ENCODE measurements around the gene CHEK1.
A peak's percentile ranks its signal among the peaks of the same experiment; 100 is the strongest.

CHEK1 gene

GRCh38 chr11:125585487-125585886 is 39.5 kb upstream of the CHEK1 start:
- TF ChIP-seq CTCF (IDR thresholded peaks at IDR 0.05; ENCODE audit: poor library complexity, severe bottlenecking), result no peak
- DNase-seq (ENCODE audit: low spot score), result no peak
- H3K36me3 ChIP-seq (ENCODE audit: low read depth), result peaks cover 42% of the 10 kb centered on the region
- no peak overlapping the region for H3K4me3 ChIP-seq (ENCODE audit: severe bottlenecking)
- H3K27ac ChIP-seq (ENCODE audit: poor library complexity, severe bottlenecking), result no peak overlapping the region
- peaks cover 5% of the 10 kb centered on the region for H3K4me1 ChIP-seq (ENCODE audit: insufficient read depth, poor library complexity, severe bottlenecking)
- no peak for ATAC-seq (ENCODE audit: low read depth)
- no peaks in the 10 kb centered on the region for H3K27me3 ChIP-seq (ENCODE audit: insufficient read depth, poor library complexity, severe bottlenecking)
- H3K9me3 ChIP-seq (ENCODE audit: severe bottlenecking), result no peaks in the 10 kb centered on the region

- Histone ChIP-seq H3K36me3 (ENCODE audit: low read depth) (peaks cover 31% of the 10 kb centered on the region), H3K27ac (ENCODE audit: poor library complexity, severe bottlenecking) (no peak overlapping the region), H3K9me3 (ENCODE audit: severe bottlenecking) (no peaks in the 10 kb centered on the region), H3K4me1 (ENCODE audit: insufficient read depth, poor library complexity, severe bottlenecking) (peaks cover 11% of the 10 kb centered on the region), H3K4me3 (ENCODE audit: severe bottlenecking) (no peak overlapping the region), H3K27me3 (ENCODE audit: insufficient read depth, poor library complexity, severe bottlenecking) (no peaks in the 10 kb centered on the region)
- no peak for DNase-seq (ENCODE audit: low spot score)
- TF ChIP-seq CTCF (IDR thresholded peaks at IDR 0.05; ENCODE audit: poor library complexity, severe bottlenecking), result no peak
- ATAC-seq (ENCODE audit: low read depth), result no peak
Observed at GRCh38 chr11:125586623-125587022, 38.3 kb upstream of the CHEK1 start.

GRCh38 chr11:125587480-125587879 is 37.5 kb upstream of the CHEK1 start:
- peaks cover 22% of the 10 kb centered on the region for H3K36me3 ChIP-seq (ENCODE audit: low read depth)
- no peak for ATAC-seq (ENCODE audit: low read depth)
- no peak for TF ChIP-seq CTCF (IDR thresholded peaks at IDR 0.05; ENCODE audit: poor library complexity, severe bottlenecking)
- H3K9me3 ChIP-seq (ENCODE audit: severe bottlenecking), result no peaks in the 10 kb centered on the region
- DNase-seq (ENCODE audit: low spot score), result no peak
- no peak overlapping the region for H3K27ac ChIP-seq (ENCODE audit: poor library complexity, severe bottlenecking)
- no peak overlapping the region for H3K4me3 ChIP-seq (ENCODE audit: severe bottlenecking)
- peaks cover 11% of the 10 kb centered on the region for H3K4me1 ChIP-seq (ENCODE audit: insufficient read depth, poor library complexity, severe bottlenecking)
- no peaks in the 10 kb centered on the region for H3K27me3 ChIP-seq (ENCODE audit: insufficient read depth, poor library complexity, severe bottlenecking)

- Histone ChIP-seq H3K4me1 (ENCODE audit: insufficient read depth, poor library complexity, severe bottlenecking) (peaks cover 11% of the 10 kb centered on the region), H3K27me3 (ENCODE audit: insufficient read depth, poor library complexity, severe bottlenecking) (no peaks in the 10 kb centered on the region), H3K27ac (ENCODE audit: poor library complexity, severe bottlenecking) (no peak overlapping the region), H3K4me3 (ENCODE audit: severe bottlenecking) (no peak overlapping the region), H3K9me3 (ENCODE audit: severe bottlenecking) (no peaks in the 10 kb centered on the region), H3K36me3 (ENCODE audit: low read depth) (peaks cover 12% of the 10 kb centered on the region)
- DNase-seq (ENCODE audit: low spot score) (no peak), ATAC-seq (ENCODE audit: low read depth) (no peak)
- TF ChIP-seq CTCF (IDR thresholded peaks at IDR 0.05; ENCODE audit: poor library complexity, severe bottlenecking), result no peak
Observed at GRCh38 chr11:125588505-125588904, 36.5 kb upstream of the CHEK1 start.

- Histone ChIP-seq H3K4me1 (ENCODE audit: insufficient read depth, poor library complexity, severe bottlenecking) (peaks cover 18% of the 10 kb centered on the region), H3K9me3 (ENCODE audit: severe bottlenecking) (no peaks in the 10 kb centered on the region), H3K27me3 (ENCODE audit: insufficient read depth, poor library complexity, severe bottlenecking) (no peaks in the 10 kb centered on the region), H3K27ac (ENCODE audit: poor library complexity, severe bottlenecking) (peak overlapping the region; percentile 72), H3K36me3 (ENCODE audit: low read depth) (peaks cover 29% of the 10 kb centered on the region), H3K4me3 (ENCODE audit: severe bottlenecking) (peak overlapping the region; percentile 72)
- DNase-seq (ENCODE audit: low spot score) (peak; percentile 42), ATAC-seq (ENCODE audit: low read depth) (peak; percentile 44)
- no peak for TF ChIP-seq CTCF (IDR thresholded peaks at IDR 0.05; ENCODE audit: poor library complexity, severe bottlenecking)
Observed at GRCh38 chr11:125591649-125592304, 33.2 kb upstream of the CHEK1 start.

Data from RWPE2 (cell line).